Measurements from ENCODE around the gene SLC2A6.

Gene SLC2A6

GRCh38 chr9:133437753-133438531 lies 41.0 kb downstream of the SLC2A6 start:
- POLR2A ChIA-PET (ENCODE audit: low non-redundant PET) = interaction anchor here (0.5 to 0.6 kb wide), 2 partner anchors 696 to 866 kb away, joined by 3 read pairs; no protein-coding TSS in a partner anchor
- no peak for DNase-seq (ENCODE audit: low spot score)
- TF ChIP-seq CTCF (conservative IDR thresholded peaks at IDR 0.05; ENCODE audit: low read depth) = no peak
- CTCF ChIA-PET = interaction anchor here (0.6 to 1.7 kb wide), 5 partner anchors 9 to 805 kb away, joined by 3 read pairs; no protein-coding TSS in a partner anchor
- no peak overlapping the region for H3K27ac ChIP-seq

GRCh38 chr9:133436681-133437080 lies 42.2 kb downstream of the SLC2A6 start:
- no peak for DNase-seq (ENCODE audit: low spot score)
- H3K27ac ChIP-seq = no peak overlapping the region
- no peak for TF ChIP-seq CTCF (conservative IDR thresholded peaks at IDR 0.05; ENCODE audit: low read depth)
- POLR2A ChIA-PET (ENCODE audit: low non-redundant PET) = no interaction called here
- CTCF ChIA-PET = no interaction called here

- TF ChIP-seq CTCF (conservative IDR thresholded peaks at IDR 0.05; ENCODE audit: low read depth) = no peak
- ChIA-PET CTCF (interaction anchor here (0.5 to 0.6 kb wide), 2 partner anchors 10 to 678 kb away, joined by 4 read pairs; no protein-coding TSS in a partner anchor), POLR2A (ENCODE audit: low non-redundant PET) (no interaction called here)
- no peak for DNase-seq (ENCODE audit: low spot score)
- H3K27ac ChIP-seq = no peak overlapping the region
Observed at GRCh38 chr9:133433351-133433843, 45.5 kb downstream of the SLC2A6 start.

- ChIA-PET POLR2A (ENCODE audit: low non-redundant PET) (interaction anchor here (0.5 kb wide), 1 partner anchor 48 kb away, joined by 3 read pairs; no protein-coding TSS in a partner anchor), CTCF (interaction anchor here (0.6 to 0.7 kb wide), 3 partner anchors 29 to 529 kb away, joined by 3 to 6 read pairs (median 4); partner anchors contain the start of gene CACFD1)
- no peak for DNase-seq (ENCODE audit: low spot score)
- H3K27ac ChIP-seq = no peak overlapping the region
- no peak for TF ChIP-seq CTCF (conservative IDR thresholded peaks at IDR 0.05; ENCODE audit: low read depth)
Observed at GRCh38 chr9:133430244-133430643, 48.7 kb downstream of the SLC2A6 start.

GRCh38 chr9:133429641-133430161 lies 49.2 kb downstream of the SLC2A6 start:
- no peak overlapping the region for H3K27ac ChIP-seq
- peak; percentile 67 for DNase-seq (ENCODE audit: low spot score)
- POLR2A ChIA-PET (ENCODE audit: low non-redundant PET) = interaction anchor here (0.5 kb wide), 1 partner anchor 48 kb away, joined by 3 read pairs; no protein-coding TSS in a partner anchor
- TF ChIP-seq CTCF (conservative IDR thresholded peaks at IDR 0.05; ENCODE audit: low read depth) = peak; percentile 64
- CTCF ChIA-PET = interaction anchor here (0.6 to 0.7 kb wide), 2 partner anchors 30 to 43 kb away, joined by 3 to 4 read pairs; partner anchors contain the start of gene CACFD1

GRCh38 chr9:133429214-133429613 lies 49.7 kb downstream of the SLC2A6 start:
- no peak for DNase-seq (ENCODE audit: low spot score)
- POLR2A ChIA-PET (ENCODE audit: low non-redundant PET) = no interaction called here
- TF ChIP-seq CTCF (conservative IDR thresholded peaks at IDR 0.05; ENCODE audit: low read depth) = no peak
- no peak overlapping the region for H3K27ac ChIP-seq
- CTCF ChIA-PET = interaction anchor here (1.0 kb wide), 1 partner anchor 57 kb away, joined by 4 read pairs; no protein-coding TSS in a partner anchor

Measured in RWPE1 (cell line).